ENCODE results near the gene ZNRF3. TPM values are rescaled to one million over a fixed set of nuclear protein-coding genes. Genes with fewer than 3 reads are reported as not detected.
"Not testable (repeated sequence)": the region's sequence is repeated elsewhere in the genome, so short reads cannot be mapped to it uniquely, and the experiment has no call there.

ZNRF3 gene
- total and polyA plus RNA-seq, 8 donors: 2.4 to 6.8 (median 3.9) TPM

- FAIRE-seq: no peak
- Histone ChIP-seq H3K36me3 (no peaks in the 10 kb centered on the region), H3K4me1 (peaks cover 17 to 32% (median 29%) of the 10 kb centered on the region in 3 donors), H3K27me3 (no peaks in the 10 kb centered on the region), H3K27ac (peak overlapping the region; percentile 22 to 52 (median 36)), H3K4me3 (no peak overlapping the region), H3K9me3 (no peaks in the 10 kb centered on the region)
- peak in 3 of 4 donors; percentile 13 to 40 (median 21) for ATAC-seq
- 32 to 35% methylated on average over 7 of the region's 7 CpGs for WGBS, 2 donors
- DNase-seq: no peak
- TF ChIP-seq, protein P1, sequence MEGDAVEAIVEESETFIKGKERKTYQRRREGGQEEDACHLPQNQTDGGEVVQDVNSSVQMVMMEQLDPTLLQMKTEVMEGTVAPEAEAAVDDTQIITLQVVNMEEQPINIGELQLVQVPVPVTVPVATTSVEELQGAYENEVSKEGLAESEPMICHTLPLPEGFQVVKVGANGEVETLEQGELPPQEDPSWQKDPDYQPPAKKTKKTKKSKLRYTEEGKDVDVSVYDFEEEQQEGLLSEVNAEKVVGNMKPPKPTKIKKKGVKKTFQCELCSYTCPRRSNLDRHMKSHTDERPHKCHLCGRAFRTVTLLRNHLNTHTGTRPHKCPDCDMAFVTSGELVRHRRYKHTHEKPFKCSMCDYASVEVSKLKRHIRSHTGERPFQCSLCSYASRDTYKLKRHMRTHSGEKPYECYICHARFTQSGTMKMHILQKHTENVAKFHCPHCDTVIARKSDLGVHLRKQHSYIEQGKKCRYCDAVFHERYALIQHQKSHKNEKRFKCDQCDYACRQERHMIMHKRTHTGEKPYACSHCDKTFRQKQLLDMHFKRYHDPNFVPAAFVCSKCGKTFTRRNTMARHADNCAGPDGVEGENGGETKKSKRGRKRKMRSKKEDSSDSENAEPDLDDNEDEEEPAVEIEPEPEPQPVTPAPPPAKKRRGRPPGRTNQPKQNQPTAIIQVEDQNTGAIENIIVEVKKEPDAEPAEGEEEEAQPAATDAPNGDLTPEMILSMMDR (IDR thresholded peaks at IDR 0.05): no peak
- intact Hi-C loops (cut with DNase I): no loop called here
These were observed 21.0 kb downstream of the ZNRF3 start for GRCh38 chr22:28904211-28904896.

DNA sequence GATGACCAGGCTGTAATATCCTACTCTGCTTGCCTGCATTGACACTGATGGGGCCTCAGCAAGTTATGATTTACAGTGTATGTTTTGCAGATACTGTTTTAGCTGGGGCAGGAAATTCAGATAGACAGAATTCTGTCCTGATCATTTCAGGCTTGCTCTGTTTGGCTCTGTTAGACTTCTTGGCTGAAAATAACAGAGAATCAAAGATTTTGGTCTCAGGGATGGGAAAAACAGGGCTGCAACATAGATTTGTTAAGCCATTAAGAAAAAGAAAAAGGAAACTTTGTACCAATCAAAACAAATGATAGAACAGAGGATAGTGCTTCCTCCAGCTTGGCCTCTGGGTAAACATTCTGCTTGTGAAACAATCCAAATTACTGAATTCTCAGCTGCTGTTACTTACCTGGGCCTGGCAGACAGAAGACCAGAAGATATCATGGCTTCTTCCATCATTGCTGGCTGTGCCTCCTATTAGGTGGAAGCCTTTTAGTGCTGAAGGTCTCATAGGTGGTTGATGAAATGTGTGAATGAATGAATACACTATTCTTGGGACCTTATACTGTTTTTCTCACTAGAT lies 22.0 kb downstream of the ZNRF3 start:
- no peak for FAIRE-seq
- no peak for DNase-seq
- Histone ChIP-seq H3K36me3 (no peaks in the 10 kb centered on the region), H3K4me3 (no peak overlapping the region), H3K4me1 (peaks cover 17 to 32% (median 29%) of the 10 kb centered on the region in 3 donors), H3K27ac (peak overlapping the region in 2 of 4 donors; percentile 29 to 42), H3K27me3 (no peaks in the 10 kb centered on the region), H3K9me3 (no peaks in the 10 kb centered on the region)
- TF ChIP-seq, protein P1 (IDR thresholded peaks at IDR 0.05): no peak
- intact Hi-C loops (cut with DNase I): no loop called here
- no peak for ATAC-seq

DNA sequence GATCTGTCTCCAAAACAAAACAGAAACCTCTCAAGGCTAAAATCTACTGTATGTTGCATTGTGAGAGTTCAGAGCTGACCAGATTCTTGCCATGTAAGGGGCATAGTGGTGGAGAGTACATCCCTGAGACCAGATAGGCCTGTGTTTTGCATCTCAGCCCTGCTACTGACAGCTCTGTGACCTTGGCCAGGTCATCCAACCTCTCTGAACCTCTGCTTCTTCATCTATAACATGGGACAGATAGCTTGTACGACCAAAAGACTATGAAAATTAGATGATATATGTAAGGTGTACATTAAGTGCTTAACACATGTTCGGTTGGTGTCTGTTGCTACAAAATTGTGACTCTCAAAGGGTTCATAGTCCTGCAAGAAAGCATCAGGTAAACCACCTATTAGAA lies 22.9 kb downstream of the ZNRF3 start:
- DNase-seq: no peak
- TF ChIP-seq, protein P1 (IDR thresholded peaks at IDR 0.05): no peak
- Histone ChIP-seq H3K4me1 (peaks cover 20 to 38% (median 33%) of the 10 kb centered on the region in 3 donors), H3K9me3 (no peaks in the 10 kb centered on the region), H3K36me3 (no peaks in the 10 kb centered on the region), H3K27me3 (no peaks in the 10 kb centered on the region), H3K4me3 (no peak overlapping the region), H3K27ac (no peak overlapping the region)
- WGBS, 2 donors: 88 to 93% methylated on average over 2 of the region's 2 CpGs
- no peak for ATAC-seq
- intact Hi-C loops (cut with DNase I): no loop called here
- no peak for FAIRE-seq

DNA sequence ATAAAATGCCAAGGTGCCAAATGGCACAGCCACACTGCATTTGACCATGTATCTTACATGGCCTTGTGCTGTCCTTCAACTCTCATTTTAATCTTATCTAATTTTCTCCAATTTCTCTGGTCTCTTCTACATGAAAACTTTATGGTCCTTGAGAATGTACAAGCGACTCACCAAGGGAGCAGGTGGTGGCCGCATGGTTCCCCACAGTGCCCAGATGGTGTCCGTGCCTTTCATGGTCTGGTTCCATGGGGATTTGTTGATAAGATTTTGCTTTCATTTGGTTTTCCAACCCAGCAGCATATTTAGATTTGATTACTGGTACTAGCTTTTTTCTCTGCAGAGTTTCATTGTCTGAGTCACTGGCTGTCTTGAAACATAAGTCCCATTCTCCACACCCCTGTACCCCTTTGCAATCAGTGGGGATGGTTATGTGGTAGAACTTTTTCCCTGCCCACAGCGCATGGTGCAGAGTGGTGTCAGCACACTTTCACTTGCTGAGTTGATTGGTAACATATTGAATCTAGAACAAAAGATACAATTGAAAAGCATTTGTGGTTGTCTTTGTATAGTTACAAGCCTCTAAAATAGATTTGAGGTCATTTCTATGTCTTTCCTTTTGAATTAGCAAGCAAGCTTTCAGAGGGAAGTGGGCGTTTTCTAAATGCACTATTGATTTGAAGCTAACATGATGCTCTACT lies 24.1 kb downstream of the ZNRF3 start:
- no peak overlapping the region for H3K27ac ChIP-seq

DNA sequence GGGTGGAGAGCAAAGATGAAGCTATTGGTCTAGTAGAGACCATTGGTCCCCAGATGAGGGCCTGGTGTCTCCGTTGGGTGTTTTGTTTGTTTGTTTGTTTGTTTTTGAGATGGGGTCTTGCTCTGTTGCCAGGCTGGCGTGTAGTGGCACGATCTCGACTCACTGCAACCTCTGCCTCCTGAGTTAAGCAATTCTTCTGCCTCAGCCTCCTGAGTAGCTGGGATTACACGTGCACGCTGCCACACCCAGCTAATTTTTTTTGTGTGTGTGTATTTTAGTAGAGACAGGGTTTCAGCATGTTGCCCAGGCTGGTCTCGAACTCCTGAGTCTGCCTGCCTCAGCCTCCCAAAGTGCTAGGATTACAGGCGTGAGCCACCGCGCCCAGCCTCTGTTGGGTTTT lies 25.4 kb downstream of the ZNRF3 start:
- H3K36me3 ChIP-seq; H3K27ac ChIP-seq; H3K4me3 ChIP-seq; intact Hi-C loops (cut with DNase I); DNase-seq; H3K27me3 ChIP-seq; H3K9me3 ChIP-seq; FAIRE-seq; ATAC-seq: not testable (repeated sequence)
- 95 to 97% methylated on average over 10 of the region's 10 CpGs for WGBS, 2 donors
- peaks cover 21 to 48% (median 42%) of the 10 kb centered on the region in 3 donors for H3K4me1 ChIP-seq

More for the DNA sequence above, 24.1 kb downstream of the ZNRF3 start:
- Histone ChIP-seq H3K27me3 (no peaks in the 10 kb centered on the region), H3K36me3 (no peaks in the 10 kb centered on the region), H3K4me1 (peaks cover 24 to 50% (median 44%) of the 10 kb centered on the region in 3 donors), H3K4me3 (no peak overlapping the region), H3K9me3 (no peaks in the 10 kb centered on the region)
- FAIRE-seq (no peak), DNase-seq (no peak), ATAC-seq (peak in 1 of 4 donors; percentile 45)
- intact Hi-C loops (cut with DNase I): no loop called here
- TF ChIP-seq, protein P1 (IDR thresholded peaks at IDR 0.05): no peak
- 53 to 61% methylated on average over 5 of the region's 5 CpGs for WGBS, 2 donors
